Cardiac septum (tissue), 1 donor: ENCODE measurements around the gene BTNL3. TPM values are rescaled to one million over a fixed set of nuclear protein-coding genes. Genes with fewer than 3 reads are reported as not detected.
"Not testable (repeated sequence)": the region's sequence is repeated elsewhere in the genome, so short reads cannot be mapped to it uniquely, and the experiment has no call there.

ENCODE experiments used
- DNase-seq: peaks from one replicate; pipeline ENCODE4 v3.0.0-alpha.2; 2020; ENCODE audit warnings: low spot score
- intact Hi-C: fragments of 100-400 bp; cut with DNase I; formaldehyde crosslinking; loops from one replicate; pipeline ENCODE4 v1.14.0; 2022
- long read RNA-seq: library from polyadenylated mRNA; unstranded; transcript quantifications from one replicate; pipeline ENCODE4 v2.0.0, GENCODE V29; 2021
- total RNA-seq: library from RNA; stranded (reverse); fragmentation: NEBNext Ultra II Directional; extraction: Animal tissue kit (Norgen Biotek cat#: 25700); gene quantifications from one replicate; pipeline ENCODE4 v1.2.1, GENCODE V29; 2021
- donor health status: DM: no; HTN: no; CAD: no.

BTNL3 gene
- total RNA-seq = not detected
- long read RNA-seq = 0 reads

DNA sequence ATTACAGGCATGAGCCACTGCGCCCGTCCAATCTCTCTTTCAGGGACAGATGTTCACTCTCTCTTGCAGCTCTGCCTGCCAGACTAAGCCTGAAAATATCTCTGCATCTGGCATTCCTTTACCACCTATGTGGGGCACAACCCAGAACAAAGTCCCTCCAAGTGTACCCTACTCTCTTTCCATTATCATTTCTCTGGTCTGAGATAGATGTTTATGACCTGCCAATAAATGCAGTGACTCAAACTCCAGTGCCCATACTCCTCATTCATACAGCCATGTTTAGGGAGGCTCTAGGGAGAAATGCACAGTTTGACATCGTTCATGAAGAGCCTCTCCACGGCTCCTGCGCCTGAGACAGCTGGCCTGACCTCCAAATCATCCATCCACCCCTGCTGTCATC, at the start of gene BTNL3:
BTNL3 (plus strand) TSS at position 255 of the 400 bp plus-strand sequence. CDS start 183 bp downstream, outside the sequence.
- DNase-seq = no peak
- intact Hi-C loops = no loop called here

- intact Hi-C loops = no loop called here
- no peak for DNase-seq
Measured at GRCh38 chr5:180950291-180950949, 38.2 kb upstream of the BTNL3 start.

DNA sequence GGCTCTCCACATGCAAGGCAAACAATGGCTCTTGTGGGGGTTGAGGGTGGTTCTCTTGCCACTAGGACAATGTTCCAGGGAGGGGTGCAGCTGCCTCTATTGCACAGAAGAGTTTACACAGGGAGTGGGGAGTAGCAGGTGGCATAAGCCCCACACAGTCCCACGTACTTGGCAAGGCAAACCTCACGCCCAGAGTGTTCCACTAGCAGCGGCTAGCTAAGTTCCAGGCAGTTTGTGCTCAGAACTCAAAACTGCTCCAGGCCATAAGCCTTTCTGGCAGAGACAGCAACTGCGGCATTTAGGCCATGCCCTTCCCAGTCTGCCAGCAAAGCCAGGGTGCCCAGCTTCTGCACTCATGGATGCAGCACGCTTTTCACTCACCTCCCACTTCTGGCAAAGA, 29.0 kb upstream of the BTNL3 start:
- intact Hi-C loops = no loop called here

GRCh38 chr5:180960209-180960608, 28.4 kb upstream of the BTNL3 start:
- no peak for DNase-seq
- intact Hi-C loops = no loop called here

More for the DNA sequence above, 29.0 kb upstream of the BTNL3 start:
- DNase-seq = no peak

- DNase-seq = no peak
- intact Hi-C loops = no loop called here
Measured at GRCh38 chr5:180969406-180969805, 19.2 kb upstream of the BTNL3 start.

- intact Hi-C loops = no loop called here
- DNase-seq = no peak
Measured at GRCh38 chr5:180970336-180970735, 18.3 kb upstream of the BTNL3 start.

DNA sequence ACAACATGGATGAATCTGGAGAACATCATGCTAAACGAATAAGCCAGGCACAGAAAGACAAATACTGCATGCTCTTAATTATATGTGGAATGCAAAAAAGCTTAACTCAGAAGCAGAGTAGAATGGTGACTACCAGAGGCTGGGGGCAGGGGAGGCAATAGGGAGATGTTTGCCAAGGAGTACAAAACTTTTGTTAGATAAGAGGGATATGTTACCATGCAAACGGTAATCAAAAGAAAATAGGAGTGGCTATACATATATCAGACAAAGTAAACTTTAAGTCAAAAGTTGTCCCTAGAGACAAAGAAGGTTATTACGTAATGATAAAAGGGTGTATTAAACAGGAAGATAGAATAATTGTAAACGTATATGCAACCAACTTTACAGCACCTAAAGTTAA, 17.8 kb upstream of the BTNL3 start:
- intact Hi-C loops = no loop called here
- no peak for DNase-seq

GRCh38 chr5:180974612-180975315, 13.9 kb upstream of the BTNL3 start:
- DNase-seq = no peak
- intact Hi-C loops = no loop called here

DNA sequence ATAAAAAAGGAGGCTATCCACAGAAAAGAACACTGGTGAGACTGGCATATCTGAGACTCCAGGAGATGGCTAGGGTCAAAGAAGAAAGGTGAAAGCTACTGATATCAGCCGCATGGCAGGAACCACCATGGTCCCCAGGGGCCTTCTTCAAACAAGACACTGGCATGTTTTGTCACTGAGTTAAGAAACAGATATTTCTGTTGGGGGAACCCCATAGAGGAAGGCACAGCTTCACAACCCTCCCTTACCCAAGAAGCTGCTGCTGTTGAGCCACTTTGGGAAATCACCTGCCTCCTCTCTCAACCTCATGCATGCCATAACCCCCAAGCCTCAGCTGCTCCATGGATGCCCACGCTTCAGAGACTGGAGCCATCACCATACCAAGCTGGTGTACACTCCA, 13.3 kb upstream of the BTNL3 start:
- intact Hi-C loops = no loop called here

DNA sequence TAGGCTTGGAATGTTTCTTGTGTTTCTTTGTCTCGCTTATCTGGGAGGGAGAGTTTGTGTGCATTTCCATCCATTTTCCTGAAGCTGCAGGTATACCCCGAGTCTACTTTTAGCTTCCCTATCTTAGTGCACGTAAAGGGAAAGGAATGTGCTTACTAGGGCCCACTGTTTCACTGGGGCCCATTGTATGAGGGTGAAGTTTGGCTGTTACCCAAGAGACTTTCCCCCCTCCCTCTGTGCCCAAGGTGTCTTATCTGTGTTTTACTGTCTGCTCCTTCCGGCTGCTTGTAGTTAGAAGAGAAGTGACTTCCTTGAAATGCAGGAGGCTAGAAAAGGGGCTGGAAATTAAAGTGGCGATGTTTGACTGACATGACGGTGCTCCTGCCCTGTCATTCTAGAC, 12.1 kb upstream of the BTNL3 start:
- intact Hi-C loops = no loop called here
- DNase-seq = no peak

More for the DNA sequence above, 13.3 kb upstream of the BTNL3 start:
- DNase-seq = no peak

DNA sequence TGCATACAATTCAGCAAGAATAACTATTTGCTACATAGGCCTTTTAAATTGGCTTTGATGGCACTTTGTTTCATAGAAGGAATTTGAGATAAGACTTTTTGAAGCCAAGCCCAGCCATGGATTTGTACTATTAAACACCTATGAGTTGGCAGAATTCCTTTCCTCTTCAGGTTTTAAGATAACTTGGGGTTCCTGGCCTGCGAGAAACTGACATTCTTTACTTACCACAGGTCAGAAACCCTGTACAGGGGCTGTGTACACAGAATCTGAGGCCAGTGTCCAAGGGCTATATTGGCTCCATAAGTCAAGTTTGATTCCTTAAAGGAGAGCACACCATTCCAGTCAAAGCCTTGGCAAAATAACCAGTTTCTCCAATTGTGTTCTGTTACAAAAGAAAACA, 10.8 kb upstream of the BTNL3 start:
- intact Hi-C loops = no loop called here
- no peak for DNase-seq

GRCh38 chr5:180982008-180982741, 6.5 kb upstream of the BTNL3 start:
- intact Hi-C loops = no loop called here
- DNase-seq = no peak

DNA sequence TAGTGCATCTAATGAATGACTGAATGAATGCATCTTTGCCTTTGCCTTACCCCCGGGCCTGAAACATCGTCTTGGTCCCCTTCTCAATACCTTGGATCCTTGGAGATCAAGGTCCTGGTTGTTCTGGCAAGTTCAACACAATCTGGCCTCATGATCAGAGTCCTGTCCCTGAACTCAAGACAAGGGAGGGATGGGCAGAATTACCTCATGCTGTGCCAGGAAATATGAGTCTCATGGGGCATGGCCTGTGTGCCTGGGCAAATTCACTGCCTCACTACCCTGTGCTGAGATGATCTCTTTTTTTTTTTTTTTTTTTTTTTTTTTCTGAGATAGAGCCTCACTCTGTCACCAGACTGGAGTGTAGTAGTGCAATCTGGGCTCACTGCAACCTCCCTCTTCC, 630 bp upstream of the BTNL3 start:
- DNase-seq = no peak
- intact Hi-C loops = no loop called here

DNA sequence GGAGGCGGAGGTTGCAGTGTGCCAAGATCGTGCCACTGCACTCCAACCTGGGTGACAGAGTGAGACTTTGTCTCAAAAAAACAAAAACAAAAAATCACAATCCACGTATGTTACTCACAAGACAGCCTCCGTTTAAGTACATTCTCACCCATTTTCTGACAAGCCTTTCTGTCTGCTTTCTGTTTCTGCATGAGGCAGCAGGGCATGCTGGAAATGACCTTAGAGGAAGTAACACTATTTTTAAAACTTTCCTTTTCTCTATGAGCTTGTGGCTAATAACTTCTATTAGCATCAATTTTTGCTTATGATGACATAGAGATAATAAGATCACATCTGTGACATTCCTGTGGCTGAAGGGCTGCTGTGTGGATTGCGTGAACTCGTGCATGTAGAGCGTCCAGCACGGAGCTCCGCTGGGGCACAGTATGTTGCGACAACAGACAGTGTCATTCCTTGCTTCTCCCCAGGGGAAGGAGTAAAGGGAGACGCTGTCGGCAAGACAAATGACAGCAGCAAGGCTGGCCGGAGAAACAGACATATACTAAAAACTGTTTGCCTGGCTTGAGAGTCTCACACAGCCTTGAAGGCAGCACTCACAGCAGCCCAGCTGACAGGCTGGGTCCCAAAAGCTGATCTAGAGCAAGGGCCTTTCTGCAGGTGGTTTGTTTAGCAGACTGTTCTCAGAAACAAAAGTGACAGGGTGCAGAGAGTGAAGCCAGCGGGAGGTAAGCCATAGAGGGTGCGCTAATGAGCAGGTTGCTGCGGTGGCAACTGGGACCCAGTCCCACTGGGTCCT, 1.6 kb downstream of the BTNL3 start:
- intact Hi-C loops = no loop called here
- DNase-seq = no peak

DNA sequence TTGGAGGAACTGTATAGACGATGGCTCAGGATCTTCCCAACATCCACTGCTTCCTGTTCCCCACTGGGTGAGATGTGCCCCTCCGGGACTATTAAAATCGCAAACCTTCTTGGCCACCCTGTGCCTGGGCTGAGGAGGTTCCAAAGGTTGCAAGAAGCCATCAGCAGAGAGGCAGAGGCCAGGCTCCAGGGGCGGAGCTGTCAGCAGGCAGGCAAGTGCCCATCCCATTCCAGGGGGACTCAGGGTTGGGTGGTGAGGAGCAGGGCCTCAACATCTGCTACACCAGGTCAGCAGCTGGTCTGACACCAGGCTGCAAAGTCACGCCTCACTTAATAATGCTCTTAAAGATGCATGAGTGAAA, 2.2 kb downstream of the BTNL3 start:
- DNase-seq = no peak

GRCh38 chr5:181001947-181002346, 13.3 kb downstream of the BTNL3 start:
- intact Hi-C loops = no loop called here
- no peak for DNase-seq

More for the DNA sequence above, 2.2 kb downstream of the BTNL3 start:
- intact Hi-C loops = no loop called here

GRCh38 chr5:181005791-181006190, 17.1 kb downstream of the BTNL3 start:
- intact Hi-C loops = no loop called here

GRCh38 chr5:181008136-181008535, 19.5 kb downstream of the BTNL3 start:
- DNase-seq = no peak
- intact Hi-C loops = no loop called here

More at GRCh38 chr5:181005791-181006190, 17.1 kb downstream of the BTNL3 start:
- no peak for DNase-seq

DNA sequence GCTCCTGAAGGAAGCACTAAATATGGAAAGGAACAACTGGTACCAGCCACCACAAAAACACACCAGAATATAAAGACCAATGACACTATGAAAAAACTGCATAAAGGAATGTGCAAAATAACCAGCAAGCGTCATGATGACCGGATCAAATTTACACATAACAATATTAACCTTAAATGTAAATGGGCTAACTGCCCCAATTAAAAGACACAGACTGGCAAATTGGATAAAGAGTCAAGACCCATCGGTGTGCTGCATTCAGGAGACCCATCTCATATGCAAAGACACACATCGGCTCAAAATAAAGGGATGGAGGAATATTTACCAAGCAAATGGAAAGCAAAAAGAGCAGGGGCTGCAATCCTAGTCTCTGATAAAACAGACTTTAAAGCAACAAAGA, 21.4 kb downstream of the BTNL3 start:
- intact Hi-C loops, DNase-seq: not testable (repeated sequence)

DNA sequence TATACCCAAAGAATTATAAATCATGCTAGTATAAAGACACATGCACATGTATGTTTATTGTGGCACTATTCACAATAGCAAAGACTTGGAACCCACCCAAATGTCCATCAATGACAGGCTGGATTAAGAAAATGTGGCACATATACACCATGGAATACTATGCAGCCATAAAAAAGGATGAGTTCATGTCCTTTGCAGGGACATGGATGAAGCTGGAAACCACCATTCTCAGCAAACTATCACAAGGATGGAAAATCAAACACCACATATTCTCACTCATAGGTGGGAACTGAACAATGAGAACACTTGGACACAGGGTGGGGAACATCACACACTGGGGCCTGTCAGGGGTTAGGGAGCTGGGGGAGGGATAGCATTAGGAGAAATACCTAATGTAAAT, 26.0 kb downstream of the BTNL3 start:
- intact Hi-C loops, DNase-seq: not testable (repeated sequence)
